ENCODE results near the gene NTHL1.

- TF ChIP-seq REST (IDR thresholded peaks at IDR 0.05; ENCODE audit: insufficient read depth in 1 of 2, low read depth in 2 of 2, low read length in 2 of 2) (no peak), FOXP2 (optimal IDR thresholded peaks at IDR 0.05; ENCODE audit: borderline replicate concordance, extremely low read depth, extremely low read length, insufficient read depth) (no peak)
Observed at GRCh38 chr16:2058872-2059271, 11.2 kb upstream of the NTHL1 start.
